DMS53 treated with DMSO at 0.1 percent for 48 hours (cell line): ENCODE measurements around the gene LCA5.
"Not testable (repeated sequence)": the region's sequence is repeated elsewhere in the genome, so short reads cannot be mapped to it uniquely, and the experiment has no call there.

Source experiments
- DNase-seq: peaks from one replicate; lab custom pipeline; 2025; ENCODE audit not compliant: unreplicated experiment; lab: John Stamatoyannopoulos, UW

The LCA5 gene

DNA sequence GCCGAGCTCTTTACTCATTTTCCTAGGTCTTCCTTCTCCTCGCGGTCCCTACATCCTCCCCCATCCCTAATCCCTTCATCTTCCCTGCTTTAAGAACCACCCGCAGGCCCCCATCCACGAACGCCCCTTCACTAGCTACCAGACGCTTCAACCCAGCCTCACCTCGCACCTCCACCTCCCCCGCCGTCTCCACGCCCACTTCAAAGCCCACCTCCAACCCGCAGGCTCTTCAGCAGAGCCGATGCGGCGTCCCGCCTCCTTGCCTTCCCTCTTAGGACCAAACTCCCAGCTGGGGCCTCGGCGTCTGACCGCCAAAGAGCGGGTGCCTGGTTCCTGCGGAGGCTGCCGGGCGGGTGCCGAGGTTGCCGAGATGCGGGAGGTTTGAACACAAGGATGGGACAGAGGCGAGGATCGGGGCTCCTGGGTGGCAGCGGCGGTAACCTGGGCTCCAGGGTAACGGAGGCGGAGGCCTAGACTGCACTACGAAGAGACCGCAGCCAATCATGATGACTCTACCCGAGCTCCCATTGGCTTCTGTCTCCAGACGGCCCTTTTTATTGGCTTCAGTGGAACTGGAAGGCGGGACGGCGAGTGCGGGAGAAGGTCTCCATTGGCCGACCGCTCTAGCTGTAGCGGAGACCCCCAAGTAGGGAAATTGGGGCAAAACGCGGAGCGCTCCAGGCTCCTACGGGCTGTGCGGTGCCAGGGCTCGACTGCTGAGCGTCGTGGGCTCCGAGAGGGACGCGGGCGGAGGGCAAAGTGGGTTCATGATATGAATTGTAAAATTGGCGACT is at the start of gene LCA5:
Gene LCA5, minus strand, starts transcription at position 477 of the 794 bp plus-strand sequence. CDS start 18,536 bp downstream, outside the sequence.
- peak; percentile 89 for DNase-seq

- DNase-seq, result peak; percentile 25
Observed at GRCh38 chr6:79586548-79586947, 49.3 kb upstream of the LCA5 start.

GRCh38 chr6:79584332-79584731 is 47.1 kb upstream of the LCA5 start:
- DNase-seq, result no peak

DNA sequence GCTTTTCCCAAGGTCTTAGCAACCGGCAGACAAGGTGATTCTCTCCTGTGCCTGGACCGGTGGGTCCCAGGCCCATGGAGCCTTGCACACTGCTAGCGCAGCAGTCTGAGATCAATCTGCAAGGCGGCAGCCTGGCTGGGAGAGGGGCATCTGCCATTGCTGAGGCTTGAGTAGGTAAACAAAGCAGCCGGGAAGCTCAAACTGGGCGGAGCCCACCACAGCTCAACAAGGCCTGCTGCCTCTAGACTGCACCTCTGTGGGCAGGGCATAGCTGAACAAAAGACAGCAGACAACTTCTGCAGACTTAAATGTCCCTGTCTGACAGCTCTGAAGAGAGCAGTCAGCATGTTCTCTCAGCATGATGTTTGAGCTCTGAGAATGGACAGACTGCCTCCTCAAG is 40.7 kb upstream of the LCA5 start:
- DNase-seq, result not testable (repeated sequence)

DNA sequence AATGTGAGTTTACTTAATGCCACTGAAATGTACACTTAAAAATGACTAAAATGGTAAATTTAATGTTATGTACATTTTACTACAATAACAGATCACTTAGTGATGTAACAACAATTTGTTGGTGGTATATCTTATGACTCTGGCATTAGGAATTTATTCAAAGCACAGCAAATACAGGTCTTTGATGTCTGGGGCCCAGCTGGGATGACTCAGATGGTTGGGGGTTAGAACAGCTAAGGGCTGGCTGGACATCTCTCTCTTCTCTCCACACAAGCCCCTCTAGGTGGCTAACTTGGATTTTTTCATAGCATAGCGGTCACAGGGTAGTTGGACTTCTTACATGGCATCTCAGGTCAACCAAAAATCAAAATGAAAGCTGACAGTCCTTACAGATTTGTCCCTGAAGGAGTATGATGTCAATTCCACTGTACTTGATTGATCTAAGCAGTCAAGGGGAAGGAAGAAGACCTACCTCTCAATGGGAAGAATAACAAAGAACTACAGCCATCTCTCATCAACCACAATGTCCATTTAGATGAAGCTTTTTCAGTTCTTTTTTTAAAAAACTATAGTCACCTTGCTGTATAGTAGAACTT is 37.5 kb upstream of the LCA5 start:
- peak; percentile 8 for DNase-seq

DNA sequence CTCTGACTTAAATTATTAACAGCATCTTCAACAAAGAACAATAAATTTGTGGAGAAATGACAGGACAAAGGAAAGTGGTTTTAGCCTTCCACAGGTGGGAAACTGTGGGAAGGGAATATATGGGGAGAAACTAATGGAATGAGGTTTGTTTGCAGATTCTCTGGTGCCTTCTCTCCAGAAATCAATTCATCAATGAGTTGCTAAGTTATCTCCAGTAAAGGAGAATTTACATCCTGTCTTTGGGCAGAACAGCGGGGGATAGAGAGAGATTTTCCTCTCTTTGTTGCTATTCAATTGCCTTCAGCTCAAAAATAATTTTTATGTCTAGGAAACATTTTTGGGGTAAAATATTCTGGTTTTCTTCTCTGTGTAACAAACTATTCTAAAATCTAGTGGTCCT is 36.9 kb upstream of the LCA5 start:
- DNase-seq, result no peak

DNA sequence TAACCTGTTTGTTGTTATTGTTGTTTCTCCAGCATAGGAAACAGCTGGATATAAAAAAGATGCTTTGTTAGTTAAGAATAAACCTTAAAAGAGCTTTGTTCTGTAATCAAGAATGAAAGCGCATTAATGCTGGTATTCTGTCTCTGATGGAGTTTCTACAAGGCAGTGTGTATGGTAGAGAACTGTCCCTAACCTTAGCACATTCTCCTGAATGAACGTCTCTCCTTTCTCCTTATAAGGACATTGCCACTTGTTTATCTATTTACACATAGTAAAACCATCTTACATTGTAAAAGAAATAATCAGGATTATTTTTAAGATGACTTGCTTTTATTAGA is 33.8 kb upstream of the LCA5 start:
- DNase-seq, result peak; percentile 66

- DNase-seq, result peak; percentile 66
Observed at GRCh38 chr6:79570129-79571029, 33.1 kb upstream of the LCA5 start.

DNA sequence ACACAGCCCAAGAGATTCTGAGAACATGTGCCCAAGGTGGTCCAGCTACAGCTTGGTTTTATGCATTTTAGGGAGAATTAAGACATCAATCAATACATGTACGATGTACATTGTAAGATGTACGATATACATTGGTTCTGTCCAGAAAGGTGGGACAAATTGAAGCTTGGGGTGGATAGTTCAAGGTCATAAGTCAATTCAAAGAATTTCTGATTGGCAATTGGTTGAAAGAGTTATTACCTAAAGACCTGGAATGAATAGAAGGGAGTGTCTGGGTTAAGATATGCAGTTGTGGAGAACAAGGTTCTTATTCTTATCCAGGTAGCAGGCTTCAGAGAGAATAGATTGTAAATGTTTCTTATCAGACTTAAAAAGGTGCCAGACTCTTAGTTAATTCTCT is 31.8 kb upstream of the LCA5 start:
- DNase-seq, result no peak

DNA sequence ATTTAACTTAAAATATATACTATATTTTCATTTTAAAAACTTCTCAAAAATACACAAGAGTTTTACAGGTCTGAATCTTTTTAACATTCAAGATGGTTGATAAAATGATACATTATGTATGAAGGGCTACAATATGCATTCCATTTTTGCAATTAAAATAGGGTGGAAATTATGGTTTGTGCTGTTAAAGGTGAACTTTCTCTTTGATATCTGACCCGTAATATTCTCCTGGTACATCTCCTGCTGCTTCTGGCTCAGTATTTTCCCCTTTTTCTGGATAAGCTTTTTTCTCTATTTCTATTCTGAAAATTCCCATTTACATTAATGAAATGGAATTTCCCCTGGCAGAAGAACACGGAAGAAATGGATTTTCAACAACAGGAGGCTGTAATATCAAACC is 27.4 kb upstream of the LCA5 start:
- DNase-seq, result no peak

DNA sequence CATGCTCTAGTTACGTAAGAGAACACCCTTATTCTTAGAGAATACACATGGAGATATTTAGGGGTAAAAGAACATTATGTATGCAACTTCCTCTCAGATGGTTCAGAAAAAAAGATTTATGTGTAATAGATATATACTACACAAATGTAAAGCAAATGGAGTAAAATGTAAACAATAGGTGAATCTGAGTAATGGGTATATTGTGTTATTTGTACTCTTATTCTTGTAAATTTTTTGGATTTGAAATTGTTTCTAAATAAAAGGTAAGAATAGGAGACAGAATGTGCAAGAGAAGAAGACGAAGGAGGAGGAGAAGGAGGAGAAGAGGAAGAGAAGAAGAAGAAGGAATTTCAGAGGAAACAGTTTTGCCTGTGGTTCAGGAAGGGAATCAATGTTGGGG is 22.5 kb upstream of the LCA5 start:
- no peak for DNase-seq

- DNase-seq, result no peak
Observed at GRCh38 chr6:79557673-79558467, 20.6 kb upstream of the LCA5 start.

GRCh38 chr6:79554305-79554704 is 17.1 kb upstream of the LCA5 start:
- DNase-seq, result no peak

DNA sequence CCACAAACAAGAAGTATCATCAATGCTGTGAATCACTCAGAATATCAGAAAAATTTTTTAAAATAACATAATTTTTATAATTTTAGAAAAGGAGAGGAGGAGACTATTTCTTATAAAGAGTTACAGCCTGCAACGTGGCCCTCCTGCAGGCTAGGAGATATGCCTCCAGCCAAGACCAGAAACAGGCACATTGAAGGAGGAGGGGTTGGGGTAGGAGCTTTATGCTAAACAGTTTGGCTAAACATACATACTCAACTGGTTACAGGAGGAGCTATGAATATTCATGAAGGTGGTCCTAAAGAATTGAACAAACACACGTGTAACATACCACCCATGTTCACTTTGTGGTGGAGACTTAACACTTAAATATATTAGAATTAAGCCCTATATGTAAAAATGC is 14.2 kb upstream of the LCA5 start:
- no peak for DNase-seq

- DNase-seq, result no peak
Observed at GRCh38 chr6:79548304-79548703, 11.1 kb upstream of the LCA5 start.

DNA sequence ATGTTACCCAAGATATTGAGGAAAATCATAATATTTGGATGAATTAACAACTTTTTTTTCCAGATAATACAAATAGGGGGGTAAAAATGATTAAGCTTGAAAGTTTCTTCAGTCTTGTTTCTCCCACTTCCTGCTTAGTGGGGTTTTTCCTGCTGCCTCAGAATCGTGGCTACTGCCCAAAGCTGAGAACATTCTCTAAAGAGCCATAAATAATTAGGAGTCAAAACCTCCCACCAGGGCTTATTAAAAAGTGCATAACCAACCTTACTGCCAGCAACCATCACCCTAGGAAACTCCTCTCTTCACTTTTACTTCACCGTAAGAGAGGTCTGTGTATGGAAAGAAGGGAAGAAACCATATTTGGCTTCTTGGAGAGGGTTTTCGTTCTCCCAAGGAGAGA is 9.0 kb upstream of the LCA5 start:
- no peak for DNase-seq

GRCh38 chr6:79544939-79545450 is 7.8 kb upstream of the LCA5 start:
- DNase-seq, result peak; percentile 83

DNA sequence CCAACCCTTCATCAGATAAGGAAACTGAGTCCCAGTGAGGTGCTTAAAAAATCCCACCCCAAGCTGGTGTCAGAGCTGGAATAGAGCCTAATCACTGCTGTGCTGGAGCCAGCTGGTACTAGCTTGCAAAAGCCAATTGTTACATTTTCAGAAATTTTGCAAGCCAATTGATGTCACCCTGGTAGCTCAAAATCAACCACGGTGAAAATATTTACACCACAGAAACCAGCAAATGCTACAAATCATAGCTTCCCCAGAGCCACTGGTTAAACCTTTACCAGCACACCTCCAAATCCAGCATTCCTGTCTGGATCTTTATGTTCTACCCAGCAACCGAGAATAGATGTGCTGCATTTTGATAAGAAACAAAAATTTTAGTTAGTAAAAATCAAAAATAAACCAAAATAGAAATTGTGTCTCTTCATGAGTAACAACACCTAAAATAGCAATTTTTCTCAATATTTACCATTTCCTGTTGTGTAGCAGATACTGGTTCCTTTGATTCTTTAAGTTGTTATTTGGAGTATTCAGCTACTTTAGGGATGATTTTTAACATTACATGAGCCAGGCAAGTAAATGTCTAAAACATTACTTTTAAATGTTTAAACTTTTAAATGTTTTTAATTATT is 7.2 kb upstream of the LCA5 start:
- no peak for DNase-seq

DNA sequence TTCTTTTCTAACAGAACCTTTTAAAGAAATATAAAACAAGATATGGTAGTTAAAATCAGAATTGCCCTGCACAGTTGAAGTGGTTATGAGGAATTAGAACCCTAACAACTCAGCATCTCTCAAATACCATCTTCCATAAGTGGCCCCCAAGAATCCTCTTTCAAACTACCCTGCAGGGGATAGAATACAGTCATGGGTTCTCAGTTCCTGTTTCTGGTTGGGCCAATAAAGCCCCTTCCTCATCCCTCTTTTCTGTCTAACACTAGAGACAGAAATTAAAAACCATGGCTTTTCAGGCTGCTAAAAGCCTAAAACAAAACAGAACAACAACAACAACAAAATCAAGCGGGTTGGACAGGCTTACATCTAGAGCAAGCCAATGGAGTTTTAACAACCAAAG is 6.7 kb upstream of the LCA5 start:
- no peak for DNase-seq

DNA sequence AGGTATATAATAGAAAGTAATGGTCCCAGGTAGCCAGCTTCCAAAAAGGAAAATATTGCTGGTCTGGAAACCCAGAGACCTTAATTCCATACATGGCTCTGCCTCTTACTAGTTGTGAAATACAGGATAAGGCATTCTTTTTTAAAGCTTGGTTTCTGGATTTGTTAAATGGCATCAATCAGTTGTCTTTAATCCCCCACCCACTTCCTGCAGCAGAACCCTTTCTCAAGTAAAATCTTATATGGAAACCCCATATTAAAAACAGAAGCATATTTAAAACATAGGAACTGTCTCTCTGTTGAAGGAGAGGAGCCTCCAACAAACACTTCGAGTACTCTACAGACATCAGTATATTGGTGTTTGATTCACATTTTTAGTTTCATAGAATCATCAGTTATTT is 6.2 kb upstream of the LCA5 start:
- DNase-seq, result no peak
